ENCODE data around the gene ABCA5.
"Not testable (repeated sequence)": the region's sequence is repeated elsewhere in the genome, so short reads cannot be mapped to it uniquely, and the experiment has no call there.

The ABCA5 gene

DNA sequence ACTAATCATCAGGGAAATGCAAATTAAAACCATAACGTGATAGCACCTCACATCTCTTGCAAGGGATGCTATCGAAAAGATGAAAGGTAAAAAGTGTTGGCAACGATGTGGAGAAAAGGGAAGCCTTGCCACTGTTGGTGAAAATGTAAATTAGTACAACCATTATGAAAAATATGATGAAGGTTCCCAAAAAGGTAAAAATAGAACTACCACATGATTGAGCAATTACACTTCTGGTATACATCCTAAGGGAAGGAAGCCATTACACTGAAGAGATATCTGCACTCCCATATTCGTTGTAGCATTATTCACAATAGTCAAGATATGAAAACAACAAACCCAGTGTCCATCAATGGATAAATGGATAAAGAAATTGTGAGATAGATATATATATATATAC, 119.8 kb downstream of the ABCA5 start:
- DNase-seq, result no peak

DNA sequence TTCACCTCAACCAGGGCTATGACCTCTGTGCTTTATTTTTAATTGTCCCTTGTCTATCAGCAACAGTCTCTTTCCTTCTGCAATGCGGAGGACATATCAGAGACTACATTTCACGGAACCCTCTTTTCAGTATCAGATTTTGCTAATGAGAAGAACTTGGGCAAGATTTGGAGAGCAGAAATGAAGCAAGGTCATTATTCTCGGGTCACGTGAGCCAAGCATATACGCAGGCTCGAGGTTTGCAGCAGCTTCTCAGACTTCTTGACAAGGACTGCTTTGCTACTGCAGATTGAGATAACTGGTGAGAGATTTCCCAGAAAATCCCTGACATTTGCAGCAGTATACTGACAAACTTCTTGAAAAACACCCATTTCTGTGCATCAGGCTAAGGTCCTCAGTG, 128.7 kb downstream of the ABCA5 start:
- DNase-seq, result no peak

DNA sequence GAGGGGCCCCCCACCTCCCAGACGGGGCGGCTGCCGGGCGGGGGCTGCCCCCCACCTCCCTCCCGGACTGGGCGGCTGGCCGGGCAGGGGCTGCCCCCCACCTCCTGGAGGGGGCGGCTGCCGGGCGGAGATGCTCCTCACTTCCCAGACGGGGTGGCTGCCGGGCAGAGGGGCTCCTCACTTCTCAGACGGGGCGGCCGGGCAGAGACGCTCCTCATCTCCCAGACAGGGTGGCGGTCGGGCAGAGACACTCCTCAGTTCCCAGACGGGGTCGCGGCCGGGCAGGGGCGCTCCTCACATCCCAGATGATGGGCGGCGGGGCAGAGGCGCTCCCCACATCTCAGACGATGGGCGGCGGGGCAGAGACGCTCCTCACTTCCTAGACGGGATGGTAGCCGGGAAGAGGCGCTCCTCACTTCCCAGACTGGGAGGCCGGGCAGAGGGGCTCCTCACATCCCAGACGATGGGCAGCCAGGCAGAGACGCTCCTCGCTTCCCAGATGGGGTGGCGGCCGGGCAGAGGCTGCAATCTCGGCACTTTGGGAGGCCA, 130.8 kb downstream of the ABCA5 start:
- not testable (repeated sequence) for DNase-seq
